ENCODE measurements around the gene PFDN6.

PFDN6 gene

DNA sequence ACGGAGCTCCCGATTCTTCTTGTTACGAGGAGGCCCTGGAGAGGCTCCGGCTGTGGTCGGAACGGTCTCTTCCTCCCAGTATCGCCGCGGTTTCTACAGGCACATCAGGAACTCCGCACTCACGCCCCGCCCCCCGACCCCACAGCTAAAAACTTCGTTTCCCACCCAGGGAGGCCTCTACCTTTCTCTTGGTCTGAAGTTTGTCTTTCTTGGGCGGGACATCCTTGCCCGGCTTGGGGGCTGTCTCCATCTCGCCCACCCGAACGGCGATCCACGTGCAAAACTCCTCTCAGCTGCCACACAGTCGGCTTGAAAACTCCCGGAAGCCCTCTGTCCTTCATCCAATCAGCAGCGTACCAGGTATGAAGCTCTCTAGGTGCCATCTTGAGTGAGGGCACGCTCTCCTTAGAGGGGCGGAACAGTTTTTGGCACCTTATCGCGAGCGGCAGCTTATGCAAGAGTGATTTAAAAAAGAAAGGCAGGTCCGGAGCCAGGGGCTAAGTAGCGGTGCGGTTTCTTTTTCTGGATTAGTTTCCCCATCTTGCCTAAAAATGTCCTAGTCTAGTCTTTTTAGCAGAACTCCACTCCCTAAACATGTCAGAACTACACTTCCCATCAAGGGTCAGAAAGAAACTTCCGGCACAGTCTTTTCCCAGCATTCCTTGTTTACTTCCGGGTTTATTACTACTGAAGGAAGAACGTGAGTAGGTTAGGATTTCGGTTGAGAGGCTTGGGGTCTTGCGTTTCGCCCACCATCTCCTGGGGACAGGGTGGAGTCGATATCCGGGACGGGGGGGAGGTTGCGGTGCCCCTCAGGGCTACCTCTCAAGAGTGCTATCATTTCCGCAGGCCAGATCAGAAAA is at the start of gene PFDN6, which contains the start of gene WDR46:
PFDN6 (plus strand) TSS at position 681 of the 863 bp plus-strand sequence. CDS start 256 bp downstream, outside the sequence.
WDR46 (minus strand) TSS at position 319 of the 863 bp plus-strand sequence; CDS start at position 250, 69 bp downstream.
- 0 out of 2 replicates have a peak, but pooled peaks have one; percentile 53 for TF ChIP-seq ZBTB7A (IDR thresholded peaks at IDR 0.05; ENCODE audit: low read depth)
- TF ChIP-seq, protein P1, sequence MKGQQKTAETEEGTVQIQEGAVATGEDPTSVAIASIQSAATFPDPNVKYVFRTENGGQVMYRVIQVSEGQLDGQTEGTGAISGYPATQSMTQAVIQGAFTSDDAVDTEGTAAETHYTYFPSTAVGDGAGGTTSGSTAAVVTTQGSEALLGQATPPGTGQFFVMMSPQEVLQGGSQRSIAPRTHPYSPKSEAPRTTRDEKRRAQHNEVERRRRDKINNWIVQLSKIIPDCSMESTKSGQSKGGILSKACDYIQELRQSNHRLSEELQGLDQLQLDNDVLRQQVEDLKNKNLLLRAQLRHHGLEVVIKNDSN (IDR thresholded peaks at IDR 0.05) = no peak
- no peak for TF ChIP-seq TEAD4 (IDR thresholded peaks at IDR 0.05)
- TF ChIP-seq EGR1 (IDR thresholded peaks at IDR 0.05) = peak; percentile 26; the same call in 1 of the 2 replicates
- TF ChIP-seq TAF1 (IDR thresholded peaks at IDR 0.05; ENCODE audit: low read depth) = peak; percentile 48; the same call in 1 of the 2 replicates
- TF ChIP-seq, protein P2, sequence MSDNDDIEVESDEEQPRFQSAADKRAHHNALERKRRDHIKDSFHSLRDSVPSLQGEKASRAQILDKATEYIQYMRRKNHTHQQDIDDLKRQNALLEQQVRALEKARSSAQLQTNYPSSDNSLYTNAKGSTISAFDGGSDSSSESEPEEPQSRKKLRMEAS (IDR thresholded peaks at IDR 0.05) = peak; percentile 92
- no peak; the same call in 1 of the 2 replicates for TF ChIP-seq FOXM1 (IDR thresholded peaks at IDR 0.05; ENCODE audit: borderline replicate concordance, low read depth)
- peak; percentile 24; the same call in 1 of the 2 replicates for TF ChIP-seq CREB1 (IDR thresholded peaks at IDR 0.05; ENCODE audit: low read depth)
- TF ChIP-seq EP300 (IDR thresholded peaks at IDR 0.05; ENCODE audit: borderline replicate concordance) = no peak
- TF ChIP-seq CEBPB (IDR thresholded peaks at IDR 0.05) = no peak
- TF ChIP-seq, protein P3, sequence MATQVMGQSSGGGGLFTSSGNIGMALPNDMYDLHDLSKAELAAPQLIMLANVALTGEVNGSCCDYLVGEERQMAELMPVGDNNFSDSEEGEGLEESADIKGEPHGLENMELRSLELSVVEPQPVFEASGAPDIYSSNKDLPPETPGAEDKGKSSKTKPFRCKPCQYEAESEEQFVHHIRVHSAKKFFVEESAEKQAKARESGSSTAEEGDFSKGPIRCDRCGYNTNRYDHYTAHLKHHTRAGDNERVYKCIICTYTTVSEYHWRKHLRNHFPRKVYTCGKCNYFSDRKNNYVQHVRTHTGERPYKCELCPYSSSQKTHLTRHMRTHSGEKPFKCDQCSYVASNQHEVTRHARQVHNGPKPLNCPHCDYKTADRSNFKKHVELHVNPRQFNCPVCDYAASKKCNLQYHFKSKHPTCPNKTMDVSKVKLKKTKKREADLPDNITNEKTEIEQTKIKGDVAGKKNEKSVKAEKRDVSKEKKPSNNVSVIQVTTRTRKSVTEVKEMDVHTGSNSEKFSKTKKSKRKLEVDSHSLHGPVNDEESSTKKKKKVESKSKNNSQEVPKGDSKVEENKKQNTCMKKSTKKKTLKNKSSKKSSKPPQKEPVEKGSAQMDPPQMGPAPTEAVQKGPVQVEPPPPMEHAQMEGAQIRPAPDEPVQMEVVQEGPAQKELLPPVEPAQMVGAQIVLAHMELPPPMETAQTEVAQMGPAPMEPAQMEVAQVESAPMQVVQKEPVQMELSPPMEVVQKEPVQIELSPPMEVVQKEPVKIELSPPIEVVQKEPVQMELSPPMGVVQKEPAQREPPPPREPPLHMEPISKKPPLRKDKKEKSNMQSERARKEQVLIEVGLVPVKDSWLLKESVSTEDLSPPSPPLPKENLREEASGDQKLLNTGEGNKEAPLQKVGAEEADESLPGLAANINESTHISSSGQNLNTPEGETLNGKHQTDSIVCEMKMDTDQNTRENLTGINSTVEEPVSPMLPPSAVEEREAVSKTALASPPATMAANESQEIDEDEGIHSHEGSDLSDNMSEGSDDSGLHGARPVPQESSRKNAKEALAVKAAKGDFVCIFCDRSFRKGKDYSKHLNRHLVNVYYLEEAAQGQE (IDR thresholded peaks at IDR 0.05; ENCODE audit: low read depth) = no peak
- no peak for TF ChIP-seq RAD21 (IDR thresholded peaks at IDR 0.05; ENCODE audit: low read depth)
- peak; percentile 37; the same call in 1 of the 2 replicates for TF ChIP-seq NFIC (IDR thresholded peaks at IDR 0.05)
- TF ChIP-seq YY1 (IDR thresholded peaks at IDR 0.05; ENCODE audit: low read depth) = peak; percentile 97
- peak; percentile 58; the same call in 1 of the 2 replicates for TF ChIP-seq TCF12 (IDR thresholded peaks at IDR 0.05; ENCODE audit: low read depth)

DNA sequence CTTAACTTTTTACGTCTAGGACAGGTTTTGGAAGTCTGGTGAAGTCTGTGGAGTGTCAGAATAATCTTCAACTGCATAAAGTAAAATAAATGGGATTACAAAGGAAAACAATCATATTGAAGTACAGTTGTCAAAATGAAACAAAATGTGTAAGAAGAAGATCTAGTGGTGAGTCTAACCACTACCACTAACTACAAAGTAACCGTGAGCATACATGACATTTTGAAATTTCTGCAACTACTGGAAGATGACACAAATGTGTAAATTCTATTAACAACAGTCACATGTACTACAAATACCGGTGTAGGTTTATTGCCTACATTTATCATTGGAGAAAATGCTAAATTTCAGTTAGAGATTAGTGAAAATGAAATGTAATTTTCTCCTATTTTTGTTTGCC is 47.4 kb upstream of the PFDN6 start:
- TF ChIP-seq CEBPB (IDR thresholded peaks at IDR 0.05) (no peak), FOXM1 (IDR thresholded peaks at IDR 0.05; ENCODE audit: borderline replicate concordance, low read depth) (no peak), YY1 (IDR thresholded peaks at IDR 0.05; ENCODE audit: low read depth) (no peak), TEAD4 (IDR thresholded peaks at IDR 0.05) (no peak), CREB1 (IDR thresholded peaks at IDR 0.05; ENCODE audit: low read depth) (no peak), RAD21 (IDR thresholded peaks at IDR 0.05; ENCODE audit: low read depth) (no peak), TCF12 (IDR thresholded peaks at IDR 0.05; ENCODE audit: low read depth) (no peak)
- TF ChIP-seq, protein P2 (IDR thresholded peaks at IDR 0.05) = no peak
- TF ChIP-seq, protein P1 (IDR thresholded peaks at IDR 0.05) = no peak
- TF ChIP-seq, protein P3 (IDR thresholded peaks at IDR 0.05; ENCODE audit: low read depth) = no peak

DNA sequence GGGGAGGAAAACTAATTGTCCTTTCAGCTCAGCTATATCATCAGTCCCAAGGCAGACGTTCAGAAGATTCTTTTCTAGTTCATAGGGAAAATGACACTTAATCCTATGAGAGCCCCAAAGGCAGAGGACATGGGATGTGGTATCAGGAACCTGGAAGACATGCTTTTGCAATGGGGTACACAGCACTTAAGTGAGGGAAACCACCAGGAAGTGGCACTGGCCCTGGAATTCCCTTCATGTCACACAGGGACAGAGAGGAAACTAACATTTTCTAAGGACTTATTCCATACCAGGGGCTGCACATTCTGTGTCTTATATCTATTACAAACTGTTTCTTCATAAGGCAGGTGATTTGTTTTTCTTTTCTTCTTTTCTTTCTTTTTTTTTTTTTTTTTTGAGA is 45.9 kb upstream of the PFDN6 start:
- TF ChIP-seq ZBTB7A (IDR thresholded peaks at IDR 0.05; ENCODE audit: low read depth) = no peak
- TF ChIP-seq RAD21 (IDR thresholded peaks at IDR 0.05; ENCODE audit: low read depth) = no peak
- TF ChIP-seq, protein P3 (IDR thresholded peaks at IDR 0.05; ENCODE audit: low read depth) = no peak
- no peak for TF ChIP-seq FOXM1 (IDR thresholded peaks at IDR 0.05; ENCODE audit: borderline replicate concordance, low read depth)

Data from Ishikawa (cell line).